NCI-H82 treated with DMSO at 0.1 percent for 48 hours (cell line): ENCODE results near the gene RALGAPA1.

Experiments
- DNase-seq: peaks from one replicate; lab custom pipeline; 2025; ENCODE audit not compliant: unreplicated experiment; lab: John Stamatoyannopoulos, UW

Gene RALGAPA1

DNA sequence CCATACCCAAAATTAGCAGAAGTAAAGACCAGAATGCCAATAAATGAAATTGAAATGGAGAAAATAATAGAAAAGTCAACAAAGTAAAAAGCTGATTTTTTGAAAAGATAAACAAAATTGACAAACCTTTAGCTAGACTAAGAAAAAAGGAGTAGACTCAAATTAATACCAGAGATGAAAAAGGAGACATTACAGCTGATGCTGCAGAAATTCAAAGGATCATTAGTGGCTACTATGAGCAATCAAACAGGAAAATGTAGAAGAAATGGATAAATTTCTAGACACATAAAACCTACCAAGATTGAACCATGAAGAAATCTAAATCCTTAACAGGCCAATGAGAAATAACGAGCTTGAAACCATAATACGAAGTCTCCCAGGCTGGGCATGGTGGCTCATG lies 309.9 kb downstream of the RALGAPA1 start:
- no peak for DNase-seq

DNA sequence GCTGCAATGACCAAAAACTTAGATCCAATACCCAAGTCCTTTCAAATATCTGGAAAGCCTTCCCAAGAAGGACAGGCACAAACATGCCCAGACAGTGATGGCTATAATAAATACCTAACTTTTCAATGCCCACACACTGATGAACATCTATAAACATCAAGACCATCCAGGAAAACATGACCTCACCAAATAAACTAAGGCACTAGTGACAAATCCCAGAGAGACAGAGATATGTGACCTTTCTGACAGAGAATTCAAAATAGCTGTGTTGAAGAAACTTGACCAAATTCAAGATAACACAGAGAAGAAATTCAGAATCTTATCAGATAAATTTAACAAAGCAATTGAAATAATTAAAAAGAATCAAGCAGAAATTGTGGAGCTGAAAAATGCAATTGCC lies 313.8 kb downstream of the RALGAPA1 start:
- DNase-seq = no peak

DNA sequence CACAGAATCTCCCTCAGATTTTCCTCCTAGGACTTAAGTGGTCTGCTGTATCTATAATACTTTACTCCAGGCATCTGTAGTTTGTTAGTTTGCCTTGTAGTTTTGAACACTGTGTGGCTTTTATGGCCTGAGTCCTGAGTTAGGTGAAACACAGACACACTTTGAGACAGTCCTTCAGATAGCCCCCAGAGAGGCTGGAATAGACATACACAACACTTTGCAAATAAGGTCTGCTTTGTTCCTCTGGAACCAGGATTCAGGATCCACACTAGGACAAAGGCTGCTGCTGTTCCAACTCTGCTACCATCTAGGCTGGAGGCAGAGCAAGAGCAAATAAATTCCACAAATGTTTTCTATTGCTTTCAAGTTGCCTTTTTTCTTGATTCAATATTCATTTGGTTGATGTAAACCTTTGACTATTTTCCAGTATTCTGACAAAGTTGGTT lies 316.5 kb downstream of the RALGAPA1 start:
- no peak for DNase-seq
